ENCODE measurements around the gene ERBB4.

Gene ERBB4

GRCh38 chr2:211439011-211439410 lies 1099.6 kb downstream of the ERBB4 start:
- no peak for DNase-seq (ENCODE audit: low read depth in 2 of 2, low spot score in 1 of 2)

- no peak for DNase-seq (ENCODE audit: low read depth in 2 of 2, low spot score in 1 of 2)
These were observed 1101.2 kb downstream of the ERBB4 start for GRCh38 chr2:211437396-211437795.

- no peak for DNase-seq (ENCODE audit: low read depth in 2 of 2, low spot score in 1 of 2)
These were observed 1102.4 kb downstream of the ERBB4 start for GRCh38 chr2:211436182-211436581.

- no peak for DNase-seq (ENCODE audit: low read depth in 2 of 2, low spot score in 1 of 2)
These were observed 1103.3 kb downstream of the ERBB4 start for GRCh38 chr2:211435331-211435730.

GRCh38 chr2:211434773-211435172 lies 1103.8 kb downstream of the ERBB4 start:
- DNase-seq (ENCODE audit: low read depth in 2 of 2, low spot score in 1 of 2): no peak

GRCh38 chr2:211429256-211429920 lies 1109.2 kb downstream of the ERBB4 start:
- DNase-seq (ENCODE audit: low read depth in 2 of 2, low spot score in 1 of 2): no peak

GRCh38 chr2:211426240-211426639 lies 1112.4 kb downstream of the ERBB4 start:
- no peak for DNase-seq (ENCODE audit: low read depth in 2 of 2, low spot score in 1 of 2)

GRCh38 chr2:211423018-211423417 lies 1115.6 kb downstream of the ERBB4 start:
- DNase-seq (ENCODE audit: low read depth in 2 of 2, low spot score in 1 of 2): no peak

GRCh38 chr2:211417544-211417943 lies 1121.1 kb downstream of the ERBB4 start:
- DNase-seq (ENCODE audit: low read depth in 2 of 2, low spot score in 1 of 2): no peak

GRCh38 chr2:211416373-211416772 lies 1122.2 kb downstream of the ERBB4 start:
- no peak for DNase-seq (ENCODE audit: low read depth in 2 of 2, low spot score in 1 of 2)

- DNase-seq (ENCODE audit: low read depth in 2 of 2, low spot score in 1 of 2): no peak
These were observed 1124.9 kb downstream of the ERBB4 start for GRCh38 chr2:211413746-211414145.

GRCh38 chr2:211408483-211408891 lies 1130.1 kb downstream of the ERBB4 start:
- DNase-seq (ENCODE audit: low read depth in 2 of 2, low spot score in 1 of 2): no peak

GRCh38 chr2:211407076-211407475 lies 1131.5 kb downstream of the ERBB4 start:
- DNase-seq (ENCODE audit: low read depth in 2 of 2, low spot score in 1 of 2): no peak

- no peak for DNase-seq (ENCODE audit: low read depth in 2 of 2, low spot score in 1 of 2)
These were observed 1133.6 kb downstream of the ERBB4 start for GRCh38 chr2:211405036-211405435.

- no peak for DNase-seq (ENCODE audit: low read depth in 2 of 2, low spot score in 1 of 2)
These were observed 1134.5 kb downstream of the ERBB4 start for GRCh38 chr2:211404098-211404497.

GRCh38 chr2:211401328-211401727 lies 1137.3 kb downstream of the ERBB4 start:
- no peak for DNase-seq (ENCODE audit: low read depth in 2 of 2, low spot score in 1 of 2)

- no peak for DNase-seq (ENCODE audit: low read depth in 2 of 2, low spot score in 1 of 2)
These were observed 1140.8 kb downstream of the ERBB4 start for GRCh38 chr2:211397764-211398163.

- no peak for DNase-seq (ENCODE audit: low read depth in 2 of 2, low spot score in 1 of 2)
These were observed 1141.8 kb downstream of the ERBB4 start for GRCh38 chr2:211396815-211397214.

- no peak for DNase-seq (ENCODE audit: low read depth in 2 of 2, low spot score in 1 of 2)
These were observed 1147.4 kb downstream of the ERBB4 start for GRCh38 chr2:211391189-211391567.

- no peak for DNase-seq (ENCODE audit: low read depth in 2 of 2, low spot score in 1 of 2)
These were observed 1147.9 kb downstream of the ERBB4 start for GRCh38 chr2:211390536-211391188.

GRCh38 chr2:211387734-211388133 lies 1150.9 kb downstream of the ERBB4 start:
- DNase-seq (ENCODE audit: low read depth in 2 of 2, low spot score in 1 of 2): no peak

GRCh38 chr2:211380041-211380440 lies 1158.6 kb downstream of the ERBB4 start:
- no peak for DNase-seq (ENCODE audit: low read depth in 2 of 2, low spot score in 1 of 2)

- no peak for DNase-seq (ENCODE audit: low read depth in 2 of 2, low spot score in 1 of 2)
These were observed 1162.2 kb downstream of the ERBB4 start for GRCh38 chr2:211376410-211376809.
